Cortex of kidney (tissue), 1 donor: ENCODE data around the gene TSC22D3.
"Not testable (repeated sequence)": the region's sequence is repeated elsewhere in the genome, so short reads cannot be mapped to it uniquely, and the experiment has no call there.

Experiments used
- DNase-seq: peaks from one replicate; lab custom pipeline; 2025; lab: John Stamatoyannopoulos, UW

Gene TSC22D3

DNA sequence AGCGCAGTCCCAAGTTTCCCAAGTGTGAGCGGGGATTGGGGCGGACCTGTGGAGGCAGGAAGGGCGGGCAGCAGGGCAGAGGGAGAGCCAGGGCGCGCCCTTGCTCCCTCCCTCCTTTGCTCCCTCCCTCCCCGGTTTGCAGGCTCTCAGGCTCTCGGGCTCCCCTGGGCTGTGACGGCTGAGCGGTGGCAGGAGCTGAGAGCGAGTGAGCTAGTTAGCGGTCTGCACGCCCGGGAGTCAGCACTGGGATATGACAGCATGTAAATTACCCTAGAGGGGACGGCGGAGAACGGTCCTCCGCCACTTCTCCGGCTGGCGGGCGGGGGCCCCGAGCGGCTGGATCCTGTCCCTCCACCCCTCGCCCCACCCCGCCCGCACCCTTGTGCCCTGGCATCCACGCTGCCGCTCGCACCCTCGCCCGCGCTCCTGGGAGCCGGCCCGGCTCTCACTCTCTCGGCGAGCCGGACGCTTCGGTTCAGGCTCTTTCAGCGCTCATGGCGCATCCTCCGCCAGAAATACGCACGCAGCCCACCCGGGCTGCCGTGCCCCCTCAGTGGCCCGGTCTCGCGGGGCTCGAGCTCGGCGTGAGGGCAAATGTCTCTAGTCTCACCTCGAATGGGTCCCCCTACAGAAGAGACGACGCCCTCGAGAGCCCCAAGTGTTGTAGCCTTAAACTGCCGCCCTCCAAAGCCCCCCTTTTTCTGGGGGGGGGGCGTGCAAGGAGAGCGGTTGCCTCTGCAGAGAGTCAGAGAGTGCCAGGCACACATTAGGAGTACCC, at the start of gene TSC22D3:
TSC22D3 (minus strand) TSS at position 54 of the 778 bp plus-strand sequence. CDS start 368 bp downstream, outside the sequence.
- DNase-seq: peak; percentile 2

DNA sequence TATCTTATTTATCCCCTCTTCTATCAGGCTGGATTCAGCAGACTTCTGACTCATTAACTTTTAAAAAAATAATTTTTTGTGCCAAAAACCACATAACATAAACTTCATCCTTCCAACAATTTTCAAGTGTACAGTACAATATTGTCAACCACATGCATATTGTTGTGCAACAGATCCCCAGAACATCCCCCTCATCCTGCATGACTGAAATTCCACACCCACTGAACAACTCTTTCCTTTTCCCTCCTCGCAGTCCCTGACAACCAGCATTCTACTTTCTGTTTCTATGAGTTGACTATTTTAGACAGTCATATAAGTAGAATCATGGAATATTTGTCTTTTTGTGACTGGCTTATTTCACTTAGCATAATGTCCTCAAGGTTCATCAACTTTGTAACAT, 47.9 kb upstream of the TSC22D3 start:
- DNase-seq: no peak

DNA sequence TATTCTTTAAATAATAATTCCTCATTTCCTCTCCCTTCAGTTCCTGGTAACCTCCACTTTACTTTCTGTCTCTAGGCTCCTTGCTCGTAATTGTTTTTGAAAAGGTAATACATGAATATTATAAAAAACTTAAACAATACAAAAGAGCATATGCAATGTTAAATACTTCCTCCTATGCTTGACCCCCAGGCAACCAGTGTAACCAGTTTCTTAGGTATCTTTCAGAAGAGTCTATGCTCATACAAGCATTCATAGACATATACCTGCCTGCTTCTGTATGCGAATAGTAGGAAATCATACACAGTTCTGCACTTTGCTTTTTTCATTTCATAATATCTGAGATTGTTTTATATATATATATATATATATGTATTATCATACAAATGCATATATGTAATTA, 47.5 kb upstream of the TSC22D3 start:
- DNase-seq: no peak

DNA sequence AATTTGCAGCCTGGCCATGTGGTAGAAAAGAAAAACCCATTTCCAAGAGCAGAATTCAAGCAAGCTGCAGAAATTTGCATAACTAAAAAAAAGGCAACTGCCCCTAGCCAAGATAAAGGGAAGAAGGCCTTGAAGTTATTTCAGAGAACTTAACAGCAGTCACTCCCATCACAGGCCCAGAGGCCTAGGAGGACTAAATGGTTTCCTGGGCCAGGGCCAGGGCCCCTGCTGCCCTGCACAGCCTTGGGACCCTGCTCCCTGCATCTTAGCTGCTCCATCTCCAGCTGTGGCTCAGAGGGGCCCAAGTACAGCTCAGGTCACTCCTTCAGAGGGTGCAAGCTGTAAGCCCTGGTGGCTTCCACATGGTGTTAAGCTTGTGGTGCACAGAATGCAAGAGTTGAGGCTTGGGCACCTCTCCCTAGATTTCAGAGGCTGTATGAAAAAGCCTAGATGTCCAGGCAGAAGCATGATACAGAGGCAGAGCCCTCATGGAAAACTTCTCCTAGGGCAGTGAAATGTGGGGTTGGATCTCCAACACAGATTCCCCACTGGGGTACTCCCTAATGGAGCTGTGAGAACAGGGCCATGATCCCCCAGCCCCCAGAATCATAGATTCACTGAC, 43.4 kb upstream of the TSC22D3 start:
- no peak for DNase-seq

DNA sequence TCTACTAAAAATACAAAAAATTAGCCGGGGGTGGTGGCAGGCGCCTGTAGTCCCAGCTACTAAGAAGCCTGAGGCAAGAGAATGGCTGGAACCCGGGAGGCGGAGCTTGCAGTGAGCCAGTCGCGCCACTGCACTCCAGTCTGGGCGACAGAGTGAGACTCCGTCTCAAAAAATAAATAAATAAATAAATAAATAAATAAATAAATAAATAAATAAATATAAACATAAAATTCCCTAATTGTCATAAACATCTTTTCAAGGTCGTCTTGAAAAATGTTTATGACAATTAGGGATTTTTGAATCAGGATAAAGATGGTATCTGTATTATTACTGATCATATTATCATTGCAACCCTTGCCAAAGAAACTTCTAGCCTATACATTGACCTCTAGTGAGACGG, 34.5 kb upstream of the TSC22D3 start:
- not testable (repeated sequence) for DNase-seq

DNA sequence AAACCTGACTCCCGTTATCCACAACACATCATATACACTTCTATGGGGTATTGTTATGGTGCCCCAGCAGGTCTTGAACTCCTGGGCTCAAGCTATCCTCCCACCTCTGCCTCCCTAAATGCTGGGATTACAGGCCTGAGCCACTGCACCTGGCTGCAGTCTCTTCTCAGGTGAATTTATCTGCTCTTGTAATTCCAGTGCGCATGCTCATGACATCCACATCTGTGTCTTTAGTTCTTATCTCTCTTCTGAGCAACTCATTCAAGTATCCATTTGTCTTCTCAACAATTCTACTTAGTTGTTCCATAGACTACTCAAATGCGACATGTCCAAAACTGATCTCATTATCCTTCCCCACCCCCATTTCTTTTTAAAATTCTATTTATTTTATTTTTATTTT, 29.6 kb upstream of the TSC22D3 start:
- no peak for DNase-seq

DNA sequence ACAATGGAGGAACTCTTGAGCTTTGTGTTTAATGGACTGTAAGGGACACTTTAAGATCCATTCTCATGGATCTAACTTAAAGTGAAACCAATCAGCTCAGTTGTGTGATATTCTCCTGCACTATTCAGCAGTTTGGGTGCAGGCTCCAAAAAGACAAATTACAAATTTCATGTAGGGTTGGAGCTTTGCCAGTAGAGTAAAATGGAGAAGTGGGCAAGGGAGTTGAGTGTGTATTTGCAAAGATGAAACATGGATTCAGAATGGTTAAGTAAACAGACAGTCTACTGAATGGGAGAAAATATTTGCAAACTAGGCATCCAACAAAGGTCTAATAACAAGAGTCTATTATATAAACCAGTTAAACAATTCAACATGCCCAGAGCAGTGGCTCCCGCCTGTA, 28.8 kb upstream of the TSC22D3 start:
- DNase-seq: no peak

DNA sequence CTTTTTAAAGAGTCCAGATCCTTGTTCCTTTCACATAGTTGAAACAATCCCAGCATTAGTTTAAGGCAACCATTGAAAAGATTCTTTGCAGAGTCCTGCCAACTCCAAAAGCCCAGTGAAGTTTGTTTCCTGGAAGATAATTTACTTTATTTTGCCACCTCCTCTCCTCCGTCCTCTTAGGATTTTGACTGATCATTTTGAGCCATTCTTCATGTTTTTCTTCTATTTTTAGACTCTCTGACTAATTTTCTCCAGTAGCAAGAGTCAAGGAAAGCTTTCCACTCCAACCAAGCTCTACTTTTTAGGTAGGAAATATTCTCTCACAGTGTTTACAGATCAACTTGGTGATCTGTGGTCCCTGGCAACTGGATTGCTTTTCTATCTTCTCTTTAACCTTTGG, 12.2 kb upstream of the TSC22D3 start:
- no peak for DNase-seq

DNA sequence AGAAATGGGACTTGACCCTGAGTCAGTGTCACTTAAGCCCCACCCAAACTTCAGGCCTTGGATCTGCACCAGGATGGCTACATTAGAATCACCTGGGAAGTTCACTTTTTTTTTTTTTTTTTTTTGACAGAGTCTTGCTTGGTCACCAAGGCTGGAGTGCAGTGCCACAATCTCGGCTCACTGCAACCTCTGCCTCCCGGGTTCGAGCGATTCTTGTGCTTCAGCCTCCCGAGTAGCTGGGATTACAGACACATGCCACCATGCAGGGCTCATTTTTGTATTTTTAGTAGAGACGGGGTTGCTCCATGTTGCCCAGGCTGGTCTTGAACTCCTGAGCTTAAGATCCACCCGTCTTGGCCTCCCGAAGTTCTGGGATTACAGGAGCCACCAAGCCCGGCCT, 4.9 kb upstream of the TSC22D3 start:
- DNase-seq: no peak

DNA sequence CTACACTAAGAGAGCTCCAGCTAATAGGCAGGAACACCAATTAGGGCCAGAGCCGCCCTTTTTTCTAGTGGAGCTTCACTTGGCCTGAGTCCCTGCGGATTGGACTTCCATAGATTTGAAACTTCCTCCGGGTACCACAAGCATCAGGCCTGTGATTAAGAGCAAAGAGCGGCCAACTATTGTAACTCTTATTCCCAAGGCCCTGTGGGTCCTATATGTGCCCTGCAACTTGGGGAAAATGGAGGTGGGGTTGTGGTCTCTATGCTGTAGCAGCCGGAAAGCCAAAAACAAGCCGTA, 1.9 kb upstream of the TSC22D3 start, which contains the start of gene NCBP2L:
NCBP2L (plus strand) TSS at position 198 of the 297 bp plus-strand sequence. CDS start 16,488 bp downstream, outside the sequence.
- no peak for DNase-seq

DNA sequence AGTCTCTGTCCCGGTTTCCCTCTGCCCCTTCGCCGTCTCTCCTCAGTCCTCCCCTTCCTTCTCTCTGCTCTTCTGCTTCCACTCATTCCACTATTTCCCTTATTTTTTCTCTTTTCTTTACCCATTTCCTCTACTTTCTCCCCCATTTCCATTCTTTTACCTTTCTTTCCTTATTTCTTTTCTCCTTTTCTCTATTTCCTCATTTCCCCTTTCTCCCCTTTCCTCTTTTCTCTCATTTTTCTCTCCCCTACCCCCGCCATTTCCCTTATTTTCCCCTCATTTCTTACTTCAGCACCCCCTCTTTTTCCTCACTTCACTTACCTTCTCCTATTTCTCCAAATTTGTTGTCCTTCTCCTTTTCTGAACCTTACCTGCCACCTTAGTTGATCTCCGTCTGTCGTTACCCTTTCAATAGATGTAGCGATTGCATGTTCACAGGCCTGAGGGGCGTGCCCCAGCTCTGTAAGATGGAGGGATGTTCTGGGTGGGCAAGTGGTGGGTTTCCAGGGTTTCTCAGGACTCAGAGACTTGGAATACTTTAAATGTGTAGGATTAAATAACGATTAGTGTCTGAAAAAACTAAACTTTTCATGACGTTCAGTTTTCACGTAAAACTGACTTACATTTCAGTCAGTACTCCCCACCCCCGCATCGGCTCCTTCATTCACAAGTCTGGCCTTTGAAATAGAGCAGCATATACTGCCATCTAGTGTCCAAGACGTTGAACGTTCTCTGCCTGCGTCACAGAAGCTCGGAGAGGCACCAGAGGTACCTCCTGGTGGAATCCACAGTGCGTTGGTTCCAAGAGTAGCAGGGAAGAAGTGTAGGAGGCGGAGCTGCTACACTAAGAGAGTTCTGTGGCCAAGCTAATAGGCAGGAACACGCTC, 1.3 kb upstream of the TSC22D3 start:
- no peak for DNase-seq

DNA sequence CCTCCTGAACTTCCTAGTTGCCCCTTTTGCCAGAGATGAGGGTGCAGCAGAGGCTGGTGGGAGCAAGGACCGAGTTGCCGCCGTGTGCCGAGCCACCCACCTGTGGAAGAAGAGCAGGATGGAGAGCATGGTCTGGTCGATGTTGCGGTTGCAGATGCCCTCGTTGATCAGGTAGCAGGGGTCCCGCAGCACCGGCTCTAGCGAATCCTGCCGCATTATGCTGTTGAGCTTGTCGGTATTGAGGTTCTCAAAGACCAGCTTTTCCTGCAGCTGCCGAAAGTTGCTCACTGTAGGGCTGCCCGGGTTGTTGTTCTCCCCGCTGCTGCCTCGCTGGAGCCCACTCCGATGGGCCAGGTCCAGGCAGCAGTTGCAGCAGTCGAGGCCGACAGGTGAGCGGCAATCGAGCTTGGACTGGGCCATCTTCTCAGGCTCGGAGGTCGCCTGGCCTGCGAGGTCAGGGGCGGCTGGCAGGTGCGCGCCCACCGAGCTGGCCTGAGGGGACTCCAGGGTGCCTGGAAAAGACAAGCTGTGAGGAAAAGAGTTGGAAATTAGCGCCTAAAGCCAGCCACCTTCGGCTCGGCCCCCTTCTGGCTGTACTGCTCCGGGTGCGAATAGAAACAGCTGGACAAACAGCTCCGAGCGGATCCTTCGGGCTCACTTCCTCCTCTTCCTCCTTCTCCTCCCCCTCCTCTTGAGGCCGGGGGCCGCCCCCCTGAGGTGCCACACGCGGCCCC, 420 bp downstream of the TSC22D3 start:
- no peak for DNase-seq

DNA sequence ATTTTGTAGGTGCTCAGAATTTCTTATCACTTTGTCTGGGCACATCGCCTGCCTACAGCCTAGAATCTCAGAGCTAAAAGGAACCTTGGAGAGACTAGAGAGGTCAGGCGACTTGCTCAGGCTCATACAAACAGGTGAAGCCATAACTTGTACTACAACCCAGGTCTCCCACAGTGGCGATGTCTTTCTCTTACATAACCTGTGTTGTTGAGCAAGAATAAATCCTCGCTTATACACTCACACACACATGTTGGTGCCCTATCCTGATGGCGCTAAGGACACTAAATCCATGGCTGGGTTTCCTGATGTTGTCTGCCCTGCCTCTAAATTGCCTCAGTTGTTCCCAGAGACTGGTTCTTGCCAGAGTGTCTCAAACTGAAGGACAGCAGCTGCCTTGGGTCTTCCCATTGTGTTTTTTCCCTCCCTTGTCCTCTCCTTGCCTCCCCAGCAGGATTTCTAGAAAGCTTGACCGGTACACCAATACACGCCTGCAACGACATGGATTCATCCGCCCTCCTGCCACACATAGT, 1.6 kb downstream of the TSC22D3 start:
- DNase-seq: no peak

DNA sequence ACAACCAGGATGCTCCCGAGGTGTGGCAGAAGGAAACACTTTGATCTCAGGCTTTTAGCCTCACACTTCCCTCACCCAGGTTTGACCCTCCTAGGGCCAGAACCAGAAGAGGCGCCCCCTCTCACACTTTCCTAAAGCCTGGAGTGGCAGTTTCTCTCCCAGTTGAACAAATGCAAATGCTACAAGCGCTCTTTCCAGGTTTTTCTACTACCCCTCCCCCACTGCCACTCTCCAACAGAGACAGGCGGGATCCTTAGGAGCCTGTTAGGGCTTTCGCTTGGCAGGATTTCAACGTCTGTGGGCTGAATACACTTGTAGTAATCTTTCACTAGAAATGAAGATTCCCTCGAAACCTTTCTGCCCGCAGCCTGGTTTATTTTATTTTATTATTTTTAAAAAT, 2.4 kb downstream of the TSC22D3 start:
- DNase-seq: no peak

DNA sequence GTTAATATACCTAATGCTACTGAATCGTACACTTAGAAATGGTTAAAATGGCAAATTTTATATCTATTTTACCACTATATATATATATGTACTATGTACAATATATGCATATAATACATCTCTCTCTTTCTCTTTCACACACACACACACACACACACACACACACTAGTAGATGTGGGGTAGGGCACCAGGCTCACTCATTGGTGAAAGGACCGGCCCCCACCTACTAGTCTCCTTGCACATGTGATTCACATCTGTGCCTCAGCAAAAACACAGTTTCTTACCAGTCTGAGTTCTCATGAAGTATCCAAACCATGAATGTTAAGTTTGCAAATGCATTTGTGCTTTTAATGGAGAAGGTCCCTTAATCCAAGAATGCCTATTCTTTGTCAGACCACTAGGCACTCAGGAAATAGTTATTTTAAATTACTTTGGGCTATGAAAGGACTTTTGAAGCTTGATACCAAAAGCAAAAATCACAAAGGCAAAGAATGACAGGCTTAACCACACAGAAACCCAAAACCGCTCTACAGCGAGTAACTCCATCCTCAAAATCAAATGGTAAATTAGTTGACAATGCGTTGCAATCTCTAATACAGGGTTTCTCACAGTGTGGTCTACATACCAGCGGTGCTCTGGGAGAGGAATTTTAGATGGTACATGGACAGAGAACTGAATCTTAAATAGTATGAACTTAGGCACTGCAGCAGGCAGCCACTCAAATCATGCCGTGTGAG, 5.8 kb downstream of the TSC22D3 start:
- DNase-seq: no peak

DNA sequence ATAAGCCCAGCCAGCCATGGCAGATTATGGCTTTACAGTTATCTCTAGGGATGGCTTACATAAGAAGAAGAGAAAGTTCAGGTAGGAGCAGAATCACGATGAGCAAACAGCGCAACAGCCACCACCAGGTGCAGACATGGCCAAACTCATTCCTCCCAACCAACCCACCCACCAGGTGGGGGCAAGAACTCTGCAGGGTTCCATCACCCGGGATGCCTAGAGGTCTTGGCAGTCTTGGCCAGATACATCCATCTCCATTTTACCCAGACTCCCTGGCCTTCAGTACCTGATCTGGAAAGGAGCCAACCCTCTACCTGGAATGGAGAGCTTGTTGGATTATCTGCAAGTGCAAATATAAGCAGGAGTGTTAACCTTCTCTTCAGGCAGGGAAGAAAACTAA, 7.5 kb downstream of the TSC22D3 start:
- no peak for DNase-seq

DNA sequence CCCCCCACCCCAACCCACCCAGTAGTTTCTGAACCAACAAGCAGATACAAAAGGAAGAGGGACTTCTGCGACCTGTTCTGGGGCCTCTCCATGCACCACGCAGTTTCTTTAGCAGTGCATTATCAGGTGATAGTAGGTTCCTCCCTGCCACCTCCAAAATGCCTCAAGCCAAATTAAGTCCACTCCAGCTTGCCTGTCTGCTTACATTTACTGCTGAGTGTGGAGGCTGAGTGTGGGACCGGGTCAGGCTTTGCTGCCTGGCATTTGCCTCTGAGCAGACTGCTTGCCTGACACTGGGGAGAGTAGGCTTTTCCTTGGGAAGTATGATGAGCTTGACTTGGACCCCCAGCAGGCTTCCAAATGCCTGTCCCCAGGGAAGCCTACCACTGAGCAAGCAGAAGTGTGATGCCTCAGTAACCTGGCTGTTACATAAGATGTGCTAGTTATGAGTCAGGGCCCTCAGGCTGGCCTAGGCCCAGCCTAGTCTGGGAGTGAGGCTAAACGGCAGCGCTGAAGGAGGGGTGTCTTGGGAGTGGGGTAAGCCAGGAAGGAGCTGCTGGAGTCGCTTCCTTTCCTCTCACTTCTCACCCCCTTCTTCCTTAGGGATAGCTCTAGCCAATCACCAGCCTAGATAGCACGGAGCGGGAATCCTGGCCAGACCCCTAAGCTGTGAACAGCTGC, 9.0 kb downstream of the TSC22D3 start:
- DNase-seq: no peak

DNA sequence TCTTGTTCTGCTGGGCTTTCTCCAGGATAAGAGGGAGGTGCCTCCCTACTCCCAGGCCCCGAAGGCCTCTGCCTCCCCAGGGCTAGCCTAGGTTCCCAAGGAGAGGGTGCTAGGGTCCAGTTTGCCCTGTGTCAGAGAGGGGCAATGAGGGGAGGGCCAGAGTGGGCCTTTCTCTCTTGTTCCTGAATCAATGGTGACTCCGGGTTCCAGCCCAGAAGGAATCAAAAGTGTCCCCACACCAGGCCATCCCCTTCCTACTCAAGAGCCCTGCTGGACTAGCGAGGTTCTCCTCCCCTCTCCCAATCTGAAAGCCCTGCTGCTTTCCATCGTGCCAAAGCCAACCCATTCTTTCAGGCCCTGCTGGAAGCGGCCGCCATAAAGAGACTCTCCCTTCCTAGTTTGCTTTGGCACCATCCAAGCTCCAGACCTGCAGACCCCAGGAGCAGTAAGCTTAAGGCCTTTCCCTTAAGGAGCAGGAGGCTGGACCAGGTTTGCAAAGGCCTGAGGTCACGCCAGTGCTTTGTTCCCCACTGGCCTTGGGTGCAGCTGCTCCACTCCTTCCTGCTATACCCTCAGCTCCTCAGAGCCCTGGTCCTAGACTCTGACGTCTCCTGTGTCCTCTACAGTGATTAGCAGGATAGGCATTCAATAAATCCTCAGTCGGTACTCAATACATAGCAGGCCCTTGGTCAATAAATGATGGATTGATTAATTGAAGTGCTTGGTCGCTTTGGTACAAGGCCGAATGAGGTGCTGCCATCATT, 10.6 kb downstream of the TSC22D3 start:
- DNase-seq: no peak

DNA sequence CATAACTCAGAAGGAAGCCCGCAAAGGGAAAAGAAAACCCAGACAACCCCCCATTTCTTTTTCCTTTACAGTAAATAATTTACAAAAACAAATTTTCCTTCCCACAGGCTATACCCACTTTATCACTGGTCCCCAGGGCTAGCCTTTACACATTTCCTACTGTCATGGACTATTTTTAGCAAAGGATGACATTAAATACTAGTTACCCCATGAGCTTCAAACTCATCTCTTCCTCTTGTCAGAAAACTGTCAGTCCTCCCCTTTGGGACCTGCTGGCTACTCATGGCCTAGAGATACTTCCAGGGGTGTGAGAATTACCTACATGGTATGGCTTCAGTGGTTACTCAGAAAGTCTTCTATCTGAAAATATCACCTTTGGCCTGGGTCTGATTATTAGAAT, 11.9 kb downstream of the TSC22D3 start:
- no peak for DNase-seq
